ENCODE measurements around the gene BCAP29. TPM values are rescaled to one million over a fixed set of nuclear protein-coding genes. Genes with fewer than 3 reads are reported as not detected.

The BCAP29 gene
- total RNA-seq, 1 donor from 2014 or later, result 54.9 TPM

DNA sequence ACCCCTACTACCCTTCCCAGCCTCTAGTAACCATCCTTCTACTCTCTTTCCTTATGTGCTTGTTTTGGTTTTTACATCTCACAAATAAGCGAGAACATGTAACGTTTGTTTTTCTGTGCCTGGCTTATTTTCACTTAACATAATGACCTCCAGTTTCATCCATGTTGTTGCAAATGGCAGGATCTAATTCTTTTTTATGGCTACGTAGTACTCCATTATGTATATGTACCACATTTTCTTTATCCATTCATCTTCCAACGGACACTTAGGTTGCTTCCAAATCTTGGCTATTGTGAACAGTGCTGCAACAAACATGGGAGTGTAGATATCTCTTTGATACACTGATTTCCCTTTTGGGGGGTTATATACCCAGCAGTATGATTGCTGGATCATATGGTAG is 47.0 kb downstream of the BCAP29 start:
- Histone ChIP-seq H3K27me3 (ENCODE audit: insufficient read depth, low read length) (no peaks in the 10 kb centered on the region), H3K4me2 (ENCODE audit: low read length) (no peak overlapping the region), H3K4me1 (ENCODE audit: insufficient read depth, low read length) (peaks cover 5% of the 10 kb centered on the region), H2AFZ (ENCODE audit: low read depth, low read length) (no peak overlapping the region), H3K4me3 (ENCODE audit: insufficient read depth, low read depth, low read length) (no peak overlapping the region), H3K9me3 (ENCODE audit: insufficient read depth, low read depth, low read length) (no peaks in the 10 kb centered on the region), H3K27ac (ENCODE audit: low read depth, low read length) (no peak overlapping the region), H3K9ac (ENCODE audit: low read length) (no peak overlapping the region), H3K36me3 (ENCODE audit: insufficient read depth, low read length) (peaks cover 8% of the 10 kb centered on the region), H3K79me2 (ENCODE audit: insufficient read depth, low read length) (no peaks in the 10 kb centered on the region), H4K20me1 (ENCODE audit: insufficient read depth, low read length) (no peaks in the 10 kb centered on the region)
- DNase-seq (ENCODE audit: low read depth) (no peak), FAIRE-seq (no peak)
- Mint-ChIP-seq H3K36me3 (ENCODE audit: low read depth, unreplicated experiment) (peaks cover 9% of the 10 kb centered on the region), H3K27ac (ENCODE audit: unreplicated experiment) (no peak overlapping the region), H3K27me3 (ENCODE audit: low read depth, unreplicated experiment) (peaks cover 2% of the 10 kb centered on the region), H3K4me1 (ENCODE audit: low read depth, unreplicated experiment) (no peaks in the 10 kb centered on the region), H3K9me3 (ENCODE audit: unreplicated experiment) (peaks cover 1% of the 10 kb centered on the region), H3K4me3 (ENCODE audit: unreplicated experiment) (no peak overlapping the region)
- TF ChIP-seq, protein P1, sequence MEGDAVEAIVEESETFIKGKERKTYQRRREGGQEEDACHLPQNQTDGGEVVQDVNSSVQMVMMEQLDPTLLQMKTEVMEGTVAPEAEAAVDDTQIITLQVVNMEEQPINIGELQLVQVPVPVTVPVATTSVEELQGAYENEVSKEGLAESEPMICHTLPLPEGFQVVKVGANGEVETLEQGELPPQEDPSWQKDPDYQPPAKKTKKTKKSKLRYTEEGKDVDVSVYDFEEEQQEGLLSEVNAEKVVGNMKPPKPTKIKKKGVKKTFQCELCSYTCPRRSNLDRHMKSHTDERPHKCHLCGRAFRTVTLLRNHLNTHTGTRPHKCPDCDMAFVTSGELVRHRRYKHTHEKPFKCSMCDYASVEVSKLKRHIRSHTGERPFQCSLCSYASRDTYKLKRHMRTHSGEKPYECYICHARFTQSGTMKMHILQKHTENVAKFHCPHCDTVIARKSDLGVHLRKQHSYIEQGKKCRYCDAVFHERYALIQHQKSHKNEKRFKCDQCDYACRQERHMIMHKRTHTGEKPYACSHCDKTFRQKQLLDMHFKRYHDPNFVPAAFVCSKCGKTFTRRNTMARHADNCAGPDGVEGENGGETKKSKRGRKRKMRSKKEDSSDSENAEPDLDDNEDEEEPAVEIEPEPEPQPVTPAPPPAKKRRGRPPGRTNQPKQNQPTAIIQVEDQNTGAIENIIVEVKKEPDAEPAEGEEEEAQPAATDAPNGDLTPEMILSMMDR (IDR thresholded peaks at IDR 0.05; ENCODE audit: insufficient read depth, low read depth, low read length), result no peak
- TF ChIP-seq EZH2 (IDR thresholded peaks at IDR 0.05; ENCODE audit: insufficient read depth, low read length), result no peak

DNA sequence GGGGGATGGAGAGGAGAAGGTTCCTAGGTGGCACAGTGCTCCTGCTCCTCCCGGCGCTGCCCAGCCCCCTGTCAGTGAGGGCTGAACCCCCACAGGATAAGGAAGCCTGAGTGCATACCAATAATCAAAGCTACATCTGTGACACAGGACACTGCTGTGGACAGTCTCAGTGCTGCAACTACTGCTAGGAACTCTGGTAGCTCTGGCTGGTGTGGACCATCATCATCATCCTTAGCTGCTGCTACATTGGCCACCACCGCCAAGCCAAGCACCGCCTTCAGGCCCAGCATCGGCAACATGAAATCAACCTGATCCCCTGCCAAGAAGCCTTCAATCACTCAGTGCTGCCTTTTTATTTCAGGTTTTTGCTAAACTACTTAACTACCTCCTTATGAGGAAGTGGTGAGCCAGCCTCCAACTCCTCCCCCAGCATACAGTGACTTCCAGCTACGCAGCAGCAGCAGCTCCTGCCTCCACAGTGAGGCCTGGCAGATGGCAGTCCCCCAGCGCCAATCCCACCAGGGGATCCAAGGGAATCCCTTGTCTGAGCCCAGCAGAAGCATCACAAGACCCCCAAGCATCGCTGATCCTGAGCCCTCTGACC is 48.5 kb downstream of the BCAP29 start:
- no peaks in the 10 kb centered on the region for H4K20me1 ChIP-seq (ENCODE audit: insufficient read depth, low read length)
- H3K36me3 Mint-ChIP-seq (ENCODE audit: low read depth, unreplicated experiment), result peaks cover 9% of the 10 kb centered on the region
- H2AFZ ChIP-seq (ENCODE audit: low read depth, low read length), result no peak overlapping the region
- no peaks in the 10 kb centered on the region for H3K27me3 ChIP-seq (ENCODE audit: insufficient read depth, low read length)
- no peaks in the 10 kb centered on the region for H3K79me2 ChIP-seq (ENCODE audit: insufficient read depth, low read length)
- TF ChIP-seq, protein P1 (IDR thresholded peaks at IDR 0.05; ENCODE audit: insufficient read depth, low read depth, low read length), result no peak
- TF ChIP-seq EZH2 (IDR thresholded peaks at IDR 0.05; ENCODE audit: insufficient read depth, low read length), result no peak
- H3K27ac Mint-ChIP-seq (ENCODE audit: unreplicated experiment), result no peak overlapping the region
- no peak overlapping the region for H3K27ac ChIP-seq (ENCODE audit: low read depth, low read length)
- H3K36me3 ChIP-seq (ENCODE audit: insufficient read depth, low read length), result no peaks in the 10 kb centered on the region
- no peak overlapping the region for H3K4me3 ChIP-seq (ENCODE audit: insufficient read depth, low read depth, low read length)
- H3K4me3 Mint-ChIP-seq (ENCODE audit: unreplicated experiment), result no peak overlapping the region
- peaks cover 1% of the 10 kb centered on the region for H3K9me3 Mint-ChIP-seq (ENCODE audit: unreplicated experiment)
- no peak overlapping the region for H3K9ac ChIP-seq (ENCODE audit: low read length)
- no peak for FAIRE-seq
- H3K4me1 ChIP-seq (ENCODE audit: insufficient read depth, low read length), result no peaks in the 10 kb centered on the region
- DNase-seq (ENCODE audit: low read depth), result no peak
- H3K9me3 ChIP-seq (ENCODE audit: insufficient read depth, low read depth, low read length), result no peaks in the 10 kb centered on the region
- H3K4me1 Mint-ChIP-seq (ENCODE audit: low read depth, unreplicated experiment), result no peaks in the 10 kb centered on the region
- H3K4me2 ChIP-seq (ENCODE audit: low read length), result no peak overlapping the region
- peaks cover 2% of the 10 kb centered on the region for H3K27me3 Mint-ChIP-seq (ENCODE audit: low read depth, unreplicated experiment)

DNA sequence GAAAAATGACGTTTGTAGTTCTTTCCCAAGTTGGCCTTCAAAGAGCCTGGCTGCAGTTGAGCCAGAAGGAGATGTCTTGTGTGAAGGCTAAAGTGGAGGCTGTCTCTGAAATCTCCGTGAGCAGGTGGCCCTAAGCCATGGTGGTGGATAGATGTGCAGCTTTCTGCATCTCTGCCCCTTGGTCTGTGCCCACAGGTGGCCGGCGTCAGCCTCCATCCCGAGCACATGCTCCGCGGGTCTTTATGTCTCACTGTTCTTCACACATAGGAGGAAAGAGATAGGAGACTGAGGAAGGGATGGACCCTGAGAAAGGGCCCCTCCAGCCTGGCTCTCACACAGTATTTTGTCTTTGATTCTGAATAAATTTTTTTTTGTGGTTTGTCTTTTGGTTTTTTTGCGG is 50.3 kb downstream of the BCAP29 start:
- peaks cover 2% of the 10 kb centered on the region for H3K27me3 Mint-ChIP-seq (ENCODE audit: low read depth, unreplicated experiment)
- no peak for FAIRE-seq

More for the DNA sequence above, 50.3 kb downstream of the BCAP29 start:
- TF ChIP-seq EZH2 (IDR thresholded peaks at IDR 0.05; ENCODE audit: insufficient read depth, low read length), result no peak
- TF ChIP-seq, protein P1 (IDR thresholded peaks at IDR 0.05; ENCODE audit: insufficient read depth, low read depth, low read length), result no peak
- Histone ChIP-seq H2AFZ (ENCODE audit: low read depth, low read length) (no peak overlapping the region), H3K27me3 (ENCODE audit: insufficient read depth, low read length) (no peaks in the 10 kb centered on the region), H3K9me3 (ENCODE audit: insufficient read depth, low read depth, low read length) (no peaks in the 10 kb centered on the region), H3K4me1 (ENCODE audit: insufficient read depth, low read length) (no peaks in the 10 kb centered on the region), H3K27ac (ENCODE audit: low read depth, low read length) (no peak overlapping the region), H3K4me3 (ENCODE audit: insufficient read depth, low read depth, low read length) (no peak overlapping the region), H3K4me2 (ENCODE audit: low read length) (no peak overlapping the region), H4K20me1 (ENCODE audit: insufficient read depth, low read length) (no peaks in the 10 kb centered on the region), H3K36me3 (ENCODE audit: insufficient read depth, low read length) (no peaks in the 10 kb centered on the region), H3K9ac (ENCODE audit: low read length) (no peak overlapping the region), H3K79me2 (ENCODE audit: insufficient read depth, low read length) (no peaks in the 10 kb centered on the region)
- peaks cover 1% of the 10 kb centered on the region for H3K9me3 Mint-ChIP-seq (ENCODE audit: unreplicated experiment)
- DNase-seq (ENCODE audit: low read depth), result no peak
- peaks cover 9% of the 10 kb centered on the region for H3K36me3 Mint-ChIP-seq (ENCODE audit: low read depth, unreplicated experiment)
- H3K4me3 Mint-ChIP-seq (ENCODE audit: unreplicated experiment), result no peak overlapping the region
- no peak overlapping the region for H3K27ac Mint-ChIP-seq (ENCODE audit: unreplicated experiment)
- no peaks in the 10 kb centered on the region for H3K4me1 Mint-ChIP-seq (ENCODE audit: low read depth, unreplicated experiment)

Data from astrocyte (in vitro differentiated cells and primary cell).